HepG2 (cell line): Measurements from ENCODE around the gene GRAMD1A. TPM values are rescaled to one million over a fixed set of nuclear protein-coding genes. Genes with fewer than 3 reads are reported as not detected.

ENCODE experiments used
- MED13 ChIP-seq: sonication (generic); formaldehyde crosslinking; IDR thresholded peaks from 2 replicates; pipeline ENCODE4 v1.5.0; 2020; ENCODE audit warnings: missing genetic modification reagents
- TARDBP ChIP-seq: sonication (generic); formaldehyde crosslinking; IDR thresholded peaks from 2 replicates; pipeline ENCODE4 v1.8.0; 2022; ENCODE audit warnings: mild to moderate bottlenecking, missing genetic modification reagents
- ZFX ChIP-seq: sonication (generic); formaldehyde crosslinking; IDR thresholded peaks from 2 replicates; pipeline ENCODE4 v1.4.0; 2020; ENCODE audit warnings: mild to moderate bottlenecking, low read depth, missing genetic modification reagents, moderate library complexity
- ZNF274 ChIP-seq: sonication (generic); formaldehyde crosslinking; IDR thresholded peaks from 2 replicates; pipeline ENCODE4 v1.5.1; 2020; ENCODE audit warnings: mild to moderate bottlenecking, missing genetic modification reagents
- ZNF737 ChIP-seq: sonication (generic); formaldehyde crosslinking; IDR thresholded peaks from 2 replicates; pipeline ENCODE4 v1.5.0; 2020; ENCODE audit warnings: missing genetic modification reagents, mild to moderate bottlenecking, borderline replicate concordance
- polyA plus RNA-seq, 8 experiments: library from polyadenylated mRNA; depleted of rRNA in 3 of 8; stranded (reverse) in 7 of 8; unstranded in 1 of 8; fragments of >200 nt; fragmentation: Illumina TruSeq in 4 of 8; extraction: Trizol in 4 of 8; gene quantifications; 2 replicates each; pipeline versions ENCODE4 v1.2.1 to v1.2.3, GENCODE V29; 2011 to 2016; ENCODE audit warnings: low read depth in 4 of 8, missing spikeins in 1 of 8, mixed read lengths in 1 of 8; ENCODE audit not compliant: insufficient read depth in 1 of 8
- total RNA-seq, 5 experiments: library from RNA; depleted of rRNA; stranded (reverse); fragments of >200 nt; fragmentation: Illumina TruSeq; extraction: Trizol; gene quantifications; 2 replicates each; pipeline ENCODE4 v1.2.3, GENCODE V29; 2016; ENCODE audit warnings: low read depth in 1 of 5
- TF ChIP-seq, protein P1 (sequence below): sonication (generic); formaldehyde crosslinking; IDR thresholded peaks from 2 replicates; pipeline ENCODE4 v1.4.0; 2020; ENCODE audit warnings: missing genetic modification reagents
- TF ChIP-seq, protein P2 (sequence below): sonication (generic); formaldehyde crosslinking; IDR thresholded peaks from 2 replicates; pipeline ENCODE4 v1.4.0; 2020; ENCODE audit warnings: missing genetic modification reagents, borderline replicate concordance
- TF ChIP-seq, protein P3 (sequence below), 2 experiments: fragments of 450-650 bp in 1 of 2; sonication (generic) in 1 of 2; formaldehyde crosslinking; IDR thresholded peaks; 2 replicates each; pipeline versions ENCODE4 v1.5.0 to v1.8.0; 2020 to 2022; ENCODE audit warnings: mild to moderate bottlenecking in 1 of 2, missing genetic modification reagents in 1 of 2
- TF ChIP-seq, protein P4 (sequence below): sonication (generic); formaldehyde crosslinking; IDR thresholded peaks from 2 replicates; pipeline ENCODE4 v1.5.1; 2020; ENCODE audit warnings: mild to moderate bottlenecking, missing genetic modification reagents, borderline replicate concordance
- TF ChIP-seq, protein P5 (sequence below): sonication (generic); formaldehyde crosslinking; IDR thresholded peaks from 2 replicates; pipeline ENCODE4 v1.5.1; 2020; ENCODE audit warnings: missing genetic modification reagents, mild to moderate bottlenecking, borderline replicate concordance

Gene GRAMD1A
- total and polyA plus RNA-seq, 2 of the 13 experiments (the other 11 are each of a cell fraction or from before 2014, with no cell fraction given): 14.7 to 181 TPM

DNA sequence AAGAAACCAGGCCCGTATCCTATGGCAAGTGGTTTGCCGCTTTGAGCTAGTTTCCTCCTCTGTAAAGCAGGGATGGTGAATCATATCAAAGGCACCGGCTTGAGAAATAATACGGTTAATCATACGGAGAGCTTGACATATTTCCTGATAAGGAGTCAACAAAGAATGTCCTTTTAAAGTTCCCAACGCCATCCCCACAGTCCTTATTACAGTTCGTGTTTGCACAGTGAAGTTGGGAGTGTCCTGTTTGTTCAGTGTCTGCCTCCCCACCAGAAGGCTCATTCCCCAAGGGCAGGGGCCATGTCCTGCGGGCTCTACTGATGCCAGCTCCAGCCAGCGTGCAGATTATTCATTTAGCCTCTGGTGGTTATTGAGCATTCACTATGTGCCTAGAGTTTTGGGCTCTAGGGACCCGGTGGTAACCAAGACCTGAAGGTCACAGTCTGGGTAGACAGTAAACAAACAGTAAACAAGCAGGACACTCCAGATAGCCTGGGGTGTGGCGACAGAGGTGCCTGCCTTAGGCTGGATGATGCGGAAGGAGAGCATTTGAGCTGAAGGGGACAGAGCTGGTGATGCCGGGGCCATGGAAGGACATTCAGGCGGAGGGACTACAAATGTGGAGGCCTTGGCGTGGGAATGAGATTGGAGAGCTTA is 6.3 kb downstream of the GRAMD1A start (continued):
- TF ChIP-seq, protein P1, sequence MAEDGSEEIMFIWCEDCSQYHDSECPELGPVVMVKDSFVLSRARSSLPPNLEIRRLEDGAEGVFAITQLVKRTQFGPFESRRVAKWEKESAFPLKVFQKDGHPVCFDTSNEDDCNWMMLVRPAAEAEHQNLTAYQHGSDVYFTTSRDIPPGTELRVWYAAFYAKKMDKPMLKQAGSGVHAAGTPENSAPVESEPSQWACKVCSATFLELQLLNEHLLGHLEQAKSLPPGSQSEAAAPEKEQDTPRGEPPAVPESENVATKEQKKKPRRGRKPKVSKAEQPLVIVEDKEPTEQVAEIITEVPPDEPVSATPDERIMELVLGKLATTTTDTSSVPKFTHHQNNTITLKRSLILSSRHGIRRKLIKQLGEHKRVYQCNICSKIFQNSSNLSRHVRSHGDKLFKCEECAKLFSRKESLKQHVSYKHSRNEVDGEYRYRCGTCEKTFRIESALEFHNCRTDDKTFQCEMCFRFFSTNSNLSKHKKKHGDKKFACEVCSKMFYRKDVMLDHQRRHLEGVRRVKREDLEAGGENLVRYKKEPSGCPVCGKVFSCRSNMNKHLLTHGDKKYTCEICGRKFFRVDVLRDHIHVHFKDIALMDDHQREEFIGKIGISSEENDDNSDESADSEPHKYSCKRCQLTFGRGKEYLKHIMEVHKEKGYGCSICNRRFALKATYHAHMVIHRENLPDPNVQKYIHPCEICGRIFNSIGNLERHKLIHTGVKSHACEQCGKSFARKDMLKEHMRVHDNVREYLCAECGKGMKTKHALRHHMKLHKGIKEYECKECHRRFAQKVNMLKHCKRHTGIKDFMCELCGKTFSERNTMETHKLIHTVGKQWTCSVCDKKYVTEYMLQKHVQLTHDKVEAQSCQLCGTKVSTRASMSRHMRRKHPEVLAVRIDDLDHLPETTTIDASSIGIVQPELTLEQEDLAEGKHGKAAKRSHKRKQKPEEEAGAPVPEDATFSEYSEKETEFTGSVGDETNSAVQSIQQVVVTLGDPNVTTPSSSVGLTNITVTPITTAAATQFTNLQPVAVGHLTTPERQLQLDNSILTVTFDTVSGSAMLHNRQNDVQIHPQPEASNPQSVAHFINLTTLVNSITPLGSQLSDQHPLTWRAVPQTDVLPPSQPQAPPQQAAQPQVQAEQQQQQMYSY (CRISPR knock-in tag): peak; percentile 40; the same call in 1 of the 2 replicates
- TF ChIP-seq, protein P2, sequence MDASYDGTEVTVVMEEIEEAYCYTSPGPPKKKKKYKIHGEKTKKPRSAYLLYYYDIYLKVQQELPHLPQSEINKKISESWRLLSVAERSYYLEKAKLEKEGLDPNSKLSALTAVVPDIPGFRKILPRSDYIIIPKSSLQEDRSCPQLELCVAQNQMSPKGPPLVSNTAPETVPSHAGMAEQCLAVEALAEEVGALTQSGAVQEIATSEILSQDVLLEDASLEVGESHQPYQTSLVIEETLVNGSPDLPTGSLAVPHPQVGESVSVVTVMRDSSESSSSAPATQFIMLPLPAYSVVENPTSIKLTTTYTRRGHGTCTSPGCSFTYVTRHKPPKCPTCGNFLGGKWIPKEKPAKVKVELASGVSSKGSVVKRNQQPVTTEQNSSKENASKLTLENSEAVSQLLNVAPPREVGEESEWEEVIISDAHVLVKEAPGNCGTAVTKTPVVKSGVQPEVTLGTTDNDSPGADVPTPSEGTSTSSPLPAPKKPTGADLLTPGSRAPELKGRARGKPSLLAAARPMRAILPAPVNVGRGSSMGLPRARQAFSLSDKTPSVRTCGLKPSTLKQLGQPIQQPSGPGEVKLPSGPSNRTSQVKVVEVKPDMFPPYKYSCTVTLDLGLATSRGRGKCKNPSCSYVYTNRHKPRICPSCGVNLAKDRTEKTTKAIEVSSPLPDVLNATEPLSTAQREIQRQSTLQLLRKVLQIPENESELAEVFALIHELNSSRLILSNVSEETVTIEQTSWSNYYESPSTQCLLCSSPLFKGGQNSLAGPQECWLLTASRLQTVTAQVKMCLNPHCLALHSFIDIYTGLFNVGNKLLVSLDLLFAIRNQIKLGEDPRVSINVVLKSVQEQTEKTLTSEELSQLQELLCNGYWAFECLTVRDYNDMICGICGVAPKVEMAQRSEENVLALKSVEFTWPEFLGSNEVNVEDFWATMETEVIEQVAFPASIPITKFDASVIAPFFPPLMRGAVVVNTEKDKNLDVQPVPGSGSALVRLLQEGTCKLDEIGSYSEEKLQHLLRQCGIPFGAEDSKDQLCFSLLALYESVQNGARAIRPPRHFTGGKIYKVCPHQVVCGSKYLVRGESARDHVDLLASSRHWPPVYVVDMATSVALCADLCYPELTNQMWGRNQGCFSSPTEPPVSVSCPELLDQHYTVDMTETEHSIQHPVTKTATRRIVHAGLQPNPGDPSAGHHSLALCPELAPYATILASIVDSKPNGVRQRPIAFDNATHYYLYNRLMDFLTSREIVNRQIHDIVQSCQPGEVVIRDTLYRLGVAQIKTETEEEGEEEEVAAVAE (CRISPR knock-in tag): peak; percentile 63; the same call in 1 of the 2 replicates
- peak; percentile 79 for TF ChIP-seq TARDBP (CRISPR knock-in tag)
- TF ChIP-seq, protein P3, sequence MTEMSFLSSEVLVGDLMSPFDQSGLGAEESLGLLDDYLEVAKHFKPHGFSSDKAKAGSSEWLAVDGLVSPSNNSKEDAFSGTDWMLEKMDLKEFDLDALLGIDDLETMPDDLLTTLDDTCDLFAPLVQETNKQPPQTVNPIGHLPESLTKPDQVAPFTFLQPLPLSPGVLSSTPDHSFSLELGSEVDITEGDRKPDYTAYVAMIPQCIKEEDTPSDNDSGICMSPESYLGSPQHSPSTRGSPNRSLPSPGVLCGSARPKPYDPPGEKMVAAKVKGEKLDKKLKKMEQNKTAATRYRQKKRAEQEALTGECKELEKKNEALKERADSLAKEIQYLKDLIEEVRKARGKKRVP (CRISPR knock-in tag; IDR thresholded peaks at IDR 0.05): peak in 1 of 2 experiments; percentile 35; a peak in 1 of 4 replicates
- peak; percentile 58; the same call in 1 of the 2 replicates for TF ChIP-seq ZNF274 (CRISPR knock-in tag)
- TF ChIP-seq, protein P4, sequence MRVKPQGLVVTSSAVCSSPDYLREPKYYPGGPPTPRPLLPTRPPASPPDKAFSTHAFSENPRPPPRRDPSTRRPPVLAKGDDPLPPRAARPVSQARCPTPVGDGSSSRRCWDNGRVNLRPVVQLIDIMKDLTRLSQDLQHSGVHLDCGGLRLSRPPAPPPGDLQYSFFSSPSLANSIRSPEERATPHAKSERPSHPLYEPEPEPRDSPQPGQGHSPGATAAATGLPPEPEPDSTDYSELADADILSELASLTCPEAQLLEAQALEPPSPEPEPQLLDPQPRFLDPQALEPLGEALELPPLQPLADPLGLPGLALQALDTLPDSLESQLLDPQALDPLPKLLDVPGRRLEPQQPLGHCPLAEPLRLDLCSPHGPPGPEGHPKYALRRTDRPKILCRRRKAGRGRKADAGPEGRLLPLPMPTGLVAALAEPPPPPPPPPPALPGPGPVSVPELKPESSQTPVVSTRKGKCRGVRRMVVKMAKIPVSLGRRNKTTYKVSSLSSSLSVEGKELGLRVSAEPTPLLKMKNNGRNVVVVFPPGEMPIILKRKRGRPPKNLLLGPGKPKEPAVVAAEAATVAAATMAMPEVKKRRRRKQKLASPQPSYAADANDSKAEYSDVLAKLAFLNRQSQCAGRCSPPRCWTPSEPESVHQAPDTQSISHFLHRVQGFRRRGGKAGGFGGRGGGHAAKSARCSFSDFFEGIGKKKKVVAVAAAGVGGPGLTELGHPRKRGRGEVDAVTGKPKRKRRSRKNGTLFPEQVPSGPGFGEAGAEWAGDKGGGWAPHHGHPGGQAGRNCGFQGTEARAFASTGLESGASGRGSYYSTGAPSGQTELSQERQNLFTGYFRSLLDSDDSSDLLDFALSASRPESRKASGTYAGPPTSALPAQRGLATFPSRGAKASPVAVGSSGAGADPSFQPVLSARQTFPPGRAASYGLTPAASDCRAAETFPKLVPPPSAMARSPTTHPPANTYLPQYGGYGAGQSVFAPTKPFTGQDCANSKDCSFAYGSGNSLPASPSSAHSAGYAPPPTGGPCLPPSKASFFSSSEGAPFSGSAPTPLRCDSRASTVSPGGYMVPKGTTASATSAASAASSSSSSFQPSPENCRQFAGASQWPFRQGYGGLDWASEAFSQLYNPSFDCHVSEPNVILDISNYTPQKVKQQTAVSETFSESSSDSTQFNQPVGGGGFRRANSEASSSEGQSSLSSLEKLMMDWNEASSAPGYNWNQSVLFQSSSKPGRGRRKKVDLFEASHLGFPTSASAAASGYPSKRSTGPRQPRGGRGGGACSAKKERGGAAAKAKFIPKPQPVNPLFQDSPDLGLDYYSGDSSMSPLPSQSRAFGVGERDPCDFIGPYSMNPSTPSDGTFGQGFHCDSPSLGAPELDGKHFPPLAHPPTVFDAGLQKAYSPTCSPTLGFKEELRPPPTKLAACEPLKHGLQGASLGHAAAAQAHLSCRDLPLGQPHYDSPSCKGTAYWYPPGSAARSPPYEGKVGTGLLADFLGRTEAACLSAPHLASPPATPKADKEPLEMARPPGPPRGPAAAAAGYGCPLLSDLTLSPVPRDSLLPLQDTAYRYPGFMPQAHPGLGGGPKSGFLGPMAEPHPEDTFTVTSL: peak; percentile 90
- peak; percentile 48; the same call in 1 of the 2 replicates for TF ChIP-seq ZFX (CRISPR knock-in tag)
- TF ChIP-seq, protein P5, sequence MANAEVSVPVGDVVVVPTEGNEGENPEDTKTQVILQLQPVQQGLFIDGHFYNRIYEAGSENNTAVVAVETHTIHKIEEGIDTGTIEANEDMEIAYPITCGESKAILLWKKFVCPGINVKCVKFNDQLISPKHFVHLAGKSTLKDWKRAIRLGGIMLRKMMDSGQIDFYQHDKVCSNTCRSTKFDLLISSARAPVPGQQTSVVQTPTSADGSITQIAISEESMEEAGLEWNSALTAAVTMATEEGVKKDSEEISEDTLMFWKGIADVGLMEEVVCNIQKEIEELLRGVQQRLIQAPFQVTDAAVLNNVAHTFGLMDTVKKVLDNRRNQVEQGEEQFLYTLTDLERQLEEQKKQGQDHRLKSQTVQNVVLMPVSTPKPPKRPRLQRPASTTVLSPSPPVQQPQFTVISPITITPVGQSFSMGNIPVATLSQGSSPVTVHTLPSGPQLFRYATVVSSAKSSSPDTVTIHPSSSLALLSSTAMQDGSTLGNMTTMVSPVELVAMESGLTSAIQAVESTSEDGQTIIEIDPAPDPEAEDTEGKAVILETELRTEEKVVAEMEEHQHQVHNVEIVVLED (CRISPR knock-in tag): peak; percentile 62; the same call in 1 of the 2 replicates
- TF ChIP-seq MED13 (CRISPR knock-in tag): peak; percentile 42; the same call in 1 of the 2 replicates
- TF ChIP-seq ZNF737 (CRISPR knock-in tag): no peak
